Fibroblast of lung (primary cell): Measurements from ENCODE around the gene SAYSD1. TPM values are rescaled to one million over a fixed set of nuclear protein-coding genes. Genes with fewer than 3 reads are reported as not detected.

Source experiments
- DNase-seq, 2 donors: peaks; one replicate each; pipeline versions ENCODE4 v3.0.0 to v3.0.0-alpha.2; 2010; ENCODE audit warnings: low read depth in 2 of 2
- H2AFZ ChIP-seq: 2 replicates; pipeline ENCODE4 v1.5.1; 2012; ENCODE audit warnings: low read length, control low read depth, inconsistent platforms
- H3K27ac ChIP-seq: 2 replicates; pipeline ENCODE4 v1.5.1; 2011; ENCODE audit warnings: low read length, control low read depth; ENCODE audit not compliant: insufficient read depth
- H3K27me3 ChIP-seq: 2 replicates; pipeline ENCODE4 v1.5.1; 2011; ENCODE audit warnings: mild to moderate bottlenecking, low read length; ENCODE audit not compliant: control insufficient read depth, insufficient read depth
- H3K36me3 ChIP-seq: 2 replicates; pipeline ENCODE4 v1.5.1; 2011; ENCODE audit warnings: low read length; ENCODE audit not compliant: control insufficient read depth, insufficient read depth
- H3K4me1 ChIP-seq: 2 replicates; pipeline ENCODE4 v1.5.1; 2011; ENCODE audit warnings: low read length; ENCODE audit not compliant: control insufficient read depth, insufficient read depth; ENCODE audit errors: extremely low read depth
- H3K4me2 ChIP-seq: 2 replicates; pipeline ENCODE4 v1.5.1; 2011; ENCODE audit warnings: low read length, control low read depth; ENCODE audit not compliant: insufficient read depth; ENCODE audit errors: extremely low read depth
- H3K4me3 ChIP-seq, 4 experiments: fragments of 200-600 bp in 1 of 4; sonication (generic) in 1 of 4; replicated peaks in 1 of 4; 2 replicates each; pipeline ENCODE4 v1.5.1; 2011 to 2016; ENCODE audit warnings: low read length in 4 of 4, low read depth in 3 of 4, mild to moderate bottlenecking in 3 of 4, control low read depth in 2 of 4, inconsistent platforms in 1 of 4, mixed read lengths in 1 of 4; ENCODE audit not compliant: insufficient read depth in 1 of 4; ENCODE audit errors: control extremely low read depth in 1 of 4
- H3K79me2 ChIP-seq: 2 replicates; pipeline ENCODE4 v1.5.1; 2012; ENCODE audit warnings: mild to moderate bottlenecking, low read length, inconsistent platforms; ENCODE audit not compliant: control insufficient read depth, insufficient read depth
- H3K9ac ChIP-seq: 2 replicates; pipeline ENCODE4 v1.5.1; 2011; ENCODE audit warnings: mild to moderate bottlenecking, low read length, control low read depth; ENCODE audit not compliant: insufficient read depth
- H3K9me3 ChIP-seq: 2 replicates; pipeline ENCODE4 v1.5.1; 2012; ENCODE audit warnings: low read depth, low read length; ENCODE audit not compliant: control insufficient read depth, insufficient read depth
- H4K20me1 ChIP-seq: 2 replicates; pipeline ENCODE4 v1.5.1; 2011; ENCODE audit warnings: low read length; ENCODE audit not compliant: control insufficient read depth, insufficient read depth; ENCODE audit errors: extremely low read depth
- CTCF ChIP-seq, 2 donors: IDR thresholded peaks in 1 of 2; conservative IDR thresholded peaks in 1 of 2; 1 replicate in 1 of 2; 2 replicates in 1 of 2; pipeline ENCODE4 v1.5.1; 2011 to 2012; ENCODE audit warnings: low read length in 2 of 2, control low read depth in 1 of 2, inconsistent platforms in 1 of 2, low read depth in 1 of 2, mild to moderate bottlenecking in 1 of 2
- EZH2 ChIP-seq: IDR thresholded peaks from 2 replicates; pipeline ENCODE4 v1.5.1; 2012; ENCODE audit warnings: low read length, control low read depth, mild to moderate bottlenecking; ENCODE audit errors: missing control alignments
- polyA plus RNA-seq, 2 donors: library from polyadenylated mRNA; depleted of rRNA in 1 of 2; stranded (reverse) in 1 of 2; unstranded in 1 of 2; fragments of >200 nt; gene quantifications; 2 replicates each; pipeline ENCODE4 v1.2.1, GENCODE V29; 2011 to 2012; ENCODE audit warnings: missing spikeins in 1 of 2
- total RNA-seq: library from RNA; depleted of rRNA; stranded (reverse); fragments of >200 nt; gene quantifications from 2 replicates; pipeline ENCODE4 v1.2.1, GENCODE V29; 2014

The SAYSD1 gene
- total and polyA plus RNA-seq, 2 donors (not counting 1 experiment from before 2014, with no cell fraction given): 11.9 to 13.9 TPM

- no peak overlapping the region for H3K4me3 ChIP-seq
- H3K4me1 ChIP-seq: no peaks in the 10 kb centered on the region
- H3K79me2 ChIP-seq: no peaks in the 10 kb centered on the region
- H3K27ac ChIP-seq: no peak overlapping the region
- H3K36me3 ChIP-seq: no peaks in the 10 kb centered on the region
- no peak overlapping the region for H2AFZ ChIP-seq
- TF ChIP-seq EZH2: no peak
- TF ChIP-seq CTCF (conservative IDR thresholded peaks at IDR 0.05 in 1 of 2, IDR thresholded peaks at IDR 0.05 in 1 of 2; ENCODE audit: low read depth in 1 of 2, low read length in 2 of 2): no peak
- no peaks in the 10 kb centered on the region for H4K20me1 ChIP-seq
- no peaks in the 10 kb centered on the region for H3K9me3 ChIP-seq
- H3K27me3 ChIP-seq: peaks cover 5% of the 10 kb centered on the region
- no peak overlapping the region for H3K9ac ChIP-seq
- no peak for DNase-seq
- H3K4me2 ChIP-seq: no peak overlapping the region
Measured at GRCh38 chr6:39085129-39085797, 29.7 kb downstream of the SAYSD1 start.

GRCh38 chr6:39084506-39084905 lies 30.5 kb downstream of the SAYSD1 start:
- peaks cover 3% of the 10 kb centered on the region for H3K27me3 ChIP-seq
- H3K4me2 ChIP-seq: no peak overlapping the region
- no peak overlapping the region for H3K9ac ChIP-seq
- H2AFZ ChIP-seq: no peak overlapping the region
- no peaks in the 10 kb centered on the region for H4K20me1 ChIP-seq
- no peak overlapping the region for H3K4me3 ChIP-seq
- H3K4me1 ChIP-seq: no peaks in the 10 kb centered on the region
- no peak overlapping the region for H3K27ac ChIP-seq
- H3K79me2 ChIP-seq: no peaks in the 10 kb centered on the region
- TF ChIP-seq EZH2: no peak
- TF ChIP-seq CTCF (conservative IDR thresholded peaks at IDR 0.05 in 1 of 2, IDR thresholded peaks at IDR 0.05 in 1 of 2; ENCODE audit: low read depth in 1 of 2, low read length in 2 of 2): no peak
- H3K36me3 ChIP-seq: no peaks in the 10 kb centered on the region
- no peaks in the 10 kb centered on the region for H3K9me3 ChIP-seq
- DNase-seq: no peak

- H4K20me1 ChIP-seq: no peaks in the 10 kb centered on the region
- no peaks in the 10 kb centered on the region for H3K9me3 ChIP-seq
- H2AFZ ChIP-seq: no peak overlapping the region
- no peak overlapping the region for H3K4me2 ChIP-seq
- H3K4me3 ChIP-seq: no peak overlapping the region
- peaks cover 3% of the 10 kb centered on the region for H3K27me3 ChIP-seq
- no peak overlapping the region for H3K9ac ChIP-seq
- no peak for DNase-seq
- no peaks in the 10 kb centered on the region for H3K79me2 ChIP-seq
- no peaks in the 10 kb centered on the region for H3K4me1 ChIP-seq
- TF ChIP-seq CTCF (conservative IDR thresholded peaks at IDR 0.05 in 1 of 2, IDR thresholded peaks at IDR 0.05 in 1 of 2; ENCODE audit: low read depth in 1 of 2, low read length in 2 of 2) (no peak), EZH2 (no peak)
- no peaks in the 10 kb centered on the region for H3K36me3 ChIP-seq
- no peak overlapping the region for H3K27ac ChIP-seq
Measured at GRCh38 chr6:39083231-39083634, 31.8 kb downstream of the SAYSD1 start.
